HG03025 (cell line): ENCODE measurements around the gene LMTK3.
"Not testable (repeated sequence)": the region's sequence is repeated elsewhere in the genome, so short reads cannot be mapped to it uniquely, and the experiment has no call there.

Experiments used
- ATAC-seq: cut with Tn5 transposase; IDR thresholded peaks from one replicate; pipeline ENCODE4 v1.9.1; 2021; ENCODE audit warnings: mild to moderate bottlenecking, moderate library complexity; ENCODE audit not compliant: unreplicated experiment, low FRiP score

The LMTK3 gene

DNA sequence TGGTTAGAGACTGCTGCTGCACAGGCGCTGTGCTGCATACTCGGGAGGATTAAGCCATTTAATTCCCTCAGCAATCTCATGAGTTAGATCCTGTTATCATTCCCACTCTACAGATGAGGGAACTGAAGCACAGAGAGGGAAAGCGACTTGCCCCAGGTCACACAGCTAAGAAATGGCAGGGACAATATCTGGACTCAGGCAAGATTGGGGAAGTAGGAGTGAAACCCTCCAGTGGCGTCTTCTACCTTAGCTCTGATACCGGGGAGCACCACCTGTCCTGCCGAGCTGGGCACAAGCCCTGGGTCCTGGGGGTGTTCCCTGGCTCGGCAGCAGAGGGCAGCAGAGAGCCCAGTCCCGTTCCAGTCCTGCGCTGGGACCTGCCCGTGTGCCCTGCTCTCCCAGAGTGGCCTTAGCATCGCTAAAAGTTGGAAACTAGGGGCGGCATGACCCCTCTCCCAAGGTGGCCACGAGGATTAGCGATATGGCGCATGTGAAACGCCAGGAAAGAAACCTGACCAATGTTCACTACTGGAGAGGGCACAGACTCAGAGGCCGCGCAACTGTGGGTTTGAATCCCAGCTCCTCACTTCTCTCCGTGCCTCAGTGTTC lies 21.9 kb downstream of the LMTK3 start:
- ATAC-seq = no peak

GRCh38 chr19:48488478-48488877 lies 23.2 kb downstream of the LMTK3 start:
- ATAC-seq = not testable (repeated sequence)

- no peak for ATAC-seq
Measured at GRCh38 chr19:48487948-48488347, 23.7 kb downstream of the LMTK3 start.

- ATAC-seq = no peak
Measured at GRCh38 chr19:48487544-48487943, 24.1 kb downstream of the LMTK3 start.

GRCh38 chr19:48486706-48487105 lies 24.9 kb downstream of the LMTK3 start:
- not testable (repeated sequence) for ATAC-seq

DNA sequence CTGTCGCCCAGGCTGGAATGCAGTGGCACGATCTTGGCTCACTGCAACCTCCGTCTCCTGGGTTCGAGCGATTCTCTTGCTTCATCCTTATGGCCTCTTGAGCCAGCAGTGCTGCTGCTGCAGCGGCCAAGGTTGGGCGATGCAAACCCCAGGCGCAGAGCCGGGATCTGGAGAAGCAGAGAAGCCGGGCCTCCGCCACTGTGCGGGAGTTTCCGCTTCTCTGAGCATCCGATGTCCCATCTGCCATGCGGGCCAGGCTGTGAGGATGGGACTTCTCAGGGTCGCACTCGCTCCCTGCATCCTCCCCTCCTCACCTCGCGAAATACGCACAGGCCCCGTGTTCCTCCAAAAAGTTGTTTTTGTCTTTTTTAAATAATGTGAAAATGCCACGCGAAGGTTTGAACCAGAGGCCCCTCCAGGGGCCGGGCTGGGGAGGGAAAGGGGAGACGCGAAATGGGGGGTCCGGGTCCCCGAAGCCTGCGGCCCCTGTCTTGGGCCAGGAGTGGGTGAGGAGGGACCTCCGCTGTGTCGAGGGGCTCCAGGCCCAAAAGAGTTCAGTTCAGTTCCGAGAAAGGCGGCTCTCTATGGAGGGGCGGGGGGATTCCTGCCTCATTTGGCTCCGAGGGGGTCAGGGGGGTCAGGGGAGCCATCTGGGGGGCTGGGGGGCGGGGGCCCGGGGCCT lies 26.6 kb downstream of the LMTK3 start:
- ATAC-seq = no peak

- no peak for ATAC-seq
Measured at GRCh38 chr19:48484247-48484893, 27.3 kb downstream of the LMTK3 start.

GRCh38 chr19:48483301-48483700 lies 28.3 kb downstream of the LMTK3 start:
- ATAC-seq = no peak

GRCh38 chr19:48481846-48482639 lies 29.6 kb downstream of the LMTK3 start:
- no peak for ATAC-seq

- ATAC-seq = no peak
Measured at GRCh38 chr19:48480558-48481500, 30.8 kb downstream of the LMTK3 start.

DNA sequence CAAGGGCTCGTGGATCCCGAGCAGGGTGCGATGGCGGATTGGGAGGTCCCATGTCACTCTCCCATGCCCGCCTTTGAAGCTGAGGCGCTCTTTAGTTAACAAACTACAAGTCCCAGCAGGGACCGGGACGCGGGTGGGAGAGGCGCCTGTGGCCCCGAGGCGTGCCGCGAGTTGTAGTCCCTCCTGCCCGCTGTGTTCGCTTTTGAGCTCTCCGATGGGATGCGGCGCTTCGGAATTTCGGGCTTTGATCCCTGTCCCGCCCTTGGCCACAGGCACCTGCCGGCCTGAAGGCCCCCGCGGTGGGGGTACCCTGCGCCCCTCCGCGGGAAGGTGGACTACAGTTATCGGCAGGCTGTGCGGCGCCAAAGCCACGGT lies 31.5 kb downstream of the LMTK3 start:
- ATAC-seq = no peak

GRCh38 chr19:48479686-48480085 lies 31.9 kb downstream of the LMTK3 start:
- ATAC-seq = no peak

- ATAC-seq = no peak
Measured at GRCh38 chr19:48478339-48479256, 33.0 kb downstream of the LMTK3 start.

GRCh38 chr19:48477698-48478338 lies 33.8 kb downstream of the LMTK3 start:
- ATAC-seq = no peak

DNA sequence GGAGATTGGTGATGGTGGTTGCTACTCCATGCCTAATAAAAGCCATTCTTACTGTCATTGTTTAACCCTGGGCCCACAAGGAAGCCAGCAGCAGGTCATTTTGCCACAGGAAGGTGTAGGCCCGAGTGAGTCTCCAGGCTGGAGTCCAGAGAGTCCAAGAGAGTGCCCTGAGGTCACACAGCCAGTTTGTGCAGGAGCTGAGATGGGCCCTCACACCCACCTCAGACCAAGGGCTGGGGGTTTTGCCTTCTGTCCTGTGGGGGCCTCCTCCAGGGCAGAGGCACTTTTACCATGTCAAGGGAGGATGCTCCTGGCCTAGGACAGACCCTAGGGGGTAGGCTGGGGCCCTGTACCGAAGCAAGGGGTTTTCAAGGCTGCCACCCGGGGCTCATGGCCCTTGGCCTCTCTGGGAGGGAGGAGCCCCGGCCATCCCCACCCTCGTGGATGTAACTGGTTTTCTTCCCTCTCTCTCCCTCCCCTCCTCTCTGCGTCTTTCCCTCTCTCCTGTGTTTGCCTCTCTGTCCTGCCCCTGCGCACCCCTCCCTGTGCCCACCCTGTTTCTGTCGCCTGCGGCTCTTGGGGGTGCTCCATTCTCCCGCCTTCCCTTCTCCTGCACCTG lies 34.5 kb downstream of the LMTK3 start:
- ATAC-seq = no peak

GRCh38 chr19:48476176-48476575 lies 35.5 kb downstream of the LMTK3 start:
- ATAC-seq = no peak

DNA sequence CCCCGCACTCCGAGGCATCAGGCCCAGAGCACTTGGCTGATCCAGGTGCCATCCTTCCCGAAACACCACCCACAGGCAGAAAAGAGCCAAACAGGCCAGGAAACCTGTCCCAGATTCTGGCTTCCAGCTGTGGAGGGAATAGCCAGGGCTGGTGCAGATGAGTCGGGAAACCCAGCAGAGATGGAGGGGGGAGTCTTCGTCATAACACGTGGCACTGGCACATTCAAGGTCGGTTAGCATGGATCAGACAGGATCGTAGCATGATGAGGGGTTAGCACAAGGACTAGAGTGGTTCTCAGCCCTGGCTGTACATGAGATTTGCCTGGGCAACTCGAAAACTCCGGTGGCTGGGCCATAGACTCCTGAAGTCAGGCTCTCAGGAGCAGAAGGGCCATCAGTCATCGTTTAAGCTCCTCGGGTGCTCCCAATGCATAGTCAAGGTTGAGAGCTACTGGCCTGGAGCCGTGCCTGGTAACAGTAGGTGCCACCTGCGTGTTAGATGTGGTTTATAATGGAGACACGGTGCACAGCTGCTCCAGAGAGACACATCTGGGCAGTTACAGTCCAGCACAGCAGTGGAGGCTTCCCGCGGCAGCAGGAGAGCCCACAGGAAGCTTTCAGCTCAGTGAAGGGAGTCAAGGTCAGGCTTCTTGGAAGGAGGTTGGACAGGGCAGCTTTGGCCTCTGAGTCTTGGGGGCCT lies 36.1 kb downstream of the LMTK3 start:
- ATAC-seq = no peak
